Tibial artery (tissue), 4 donors: ENCODE measurements around the gene PRDM10.

Source experiments
- DNase-seq, 2 donors: peaks; one replicate each; pipeline ENCODE4 v3.0.0-alpha.2; 2019
- H3K27ac ChIP-seq, 2 donors: fragments of 200-600 bp; sonication (generic) in 1 of 2; 1 replicate in 1 of 2; 2 replicates in 1 of 2; pipeline ENCODE4 v1.5.1; 2018 to 2019; ENCODE audit warnings: mild to moderate bottlenecking in 1 of 2
- H3K27me3 ChIP-seq, 2 donors: fragments of 200-600 bp; sonication (generic) in 1 of 2; one replicate each; pipeline versions ENCODE4 v1.5.1 to v1.6.0; 2016 to 2019
- H3K36me3 ChIP-seq, 3 donors: fragments of 200-600 bp; sonication (generic) in 2 of 3; one replicate each; pipeline ENCODE4 v1.5.1; 2016 to 2019; ENCODE audit warnings: mild to moderate bottlenecking in 2 of 3
- H3K4me1 ChIP-seq, 4 donors: fragments of 200-600 bp; sonication (generic) in 2 of 4; 1 replicate in 3 of 4; 2 replicates in 1 of 4; pipeline ENCODE4 v1.5.1; 2016 to 2019
- H3K4me3 ChIP-seq, 2 donors: fragments of 200-600 bp; sonication (generic) in 1 of 2; 1 replicate in 1 of 2; 2 replicates in 1 of 2; pipeline ENCODE4 v1.5.1; 2018 to 2019; ENCODE audit warnings: mild to moderate bottlenecking in 2 of 2
- H3K9me3 ChIP-seq, 3 donors: fragments of 200-600 bp; sonication (generic) in 1 of 3; one replicate each; pipeline ENCODE4 v1.5.1; 2016 to 2019
- intact Hi-C: fragments of 100-400 bp; cut with DNase I; formaldehyde crosslinking; loops from one replicate; pipeline ENCODE4 v1.15.0; 2023; ENCODE audit warnings: low total_unique reads
- TF ChIP-seq, protein P1 (sequence below), 2 experiments: fragments of 200-600 bp in 1 of 2; fragments of 450-650 bp in 1 of 2; IDR thresholded peaks; one replicate each; pipeline ENCODE4 v1.5.1; 2017 to 2019; ENCODE audit warnings: antibody characterized with exemption in 2 of 2, mild to moderate bottlenecking in 1 of 2, moderate library complexity in 1 of 2

PRDM10 gene, protein sequence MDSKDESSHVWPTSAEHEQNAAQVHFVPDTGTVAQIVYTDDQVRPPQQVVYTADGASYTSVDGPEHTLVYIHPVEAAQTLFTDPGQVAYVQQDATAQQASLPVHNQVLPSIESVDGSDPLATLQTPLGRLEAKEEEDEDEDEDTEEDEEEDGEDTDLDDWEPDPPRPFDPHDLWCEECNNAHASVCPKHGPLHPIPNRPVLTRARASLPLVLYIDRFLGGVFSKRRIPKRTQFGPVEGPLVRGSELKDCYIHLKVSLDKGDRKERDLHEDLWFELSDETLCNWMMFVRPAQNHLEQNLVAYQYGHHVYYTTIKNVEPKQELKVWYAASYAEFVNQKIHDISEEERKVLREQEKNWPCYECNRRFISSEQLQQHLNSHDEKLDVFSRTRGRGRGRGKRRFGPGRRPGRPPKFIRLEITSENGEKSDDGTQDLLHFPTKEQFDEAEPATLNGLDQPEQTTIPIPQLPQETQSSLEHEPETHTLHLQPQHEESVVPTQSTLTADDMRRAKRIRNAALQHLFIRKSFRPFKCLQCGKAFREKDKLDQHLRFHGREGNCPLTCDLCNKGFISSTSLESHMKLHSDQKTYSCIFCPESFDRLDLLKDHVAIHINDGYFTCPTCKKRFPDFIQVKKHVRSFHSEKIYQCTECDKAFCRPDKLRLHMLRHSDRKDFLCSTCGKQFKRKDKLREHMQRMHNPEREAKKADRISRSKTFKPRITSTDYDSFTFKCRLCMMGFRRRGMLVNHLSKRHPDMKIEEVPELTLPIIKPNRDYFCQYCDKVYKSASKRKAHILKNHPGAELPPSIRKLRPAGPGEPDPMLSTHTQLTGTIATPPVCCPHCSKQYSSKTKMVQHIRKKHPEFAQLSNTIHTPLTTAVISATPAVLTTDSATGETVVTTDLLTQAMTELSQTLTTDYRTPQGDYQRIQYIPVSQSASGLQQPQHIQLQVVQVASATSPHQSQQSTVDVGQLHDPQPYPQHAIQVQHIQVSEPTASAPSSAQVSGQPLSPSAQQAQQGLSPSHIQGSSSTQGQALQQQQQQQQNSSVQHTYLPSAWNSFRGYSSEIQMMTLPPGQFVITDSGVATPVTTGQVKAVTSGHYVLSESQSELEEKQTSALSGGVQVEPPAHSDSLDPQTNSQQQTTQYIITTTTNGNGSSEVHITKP

DNA sequence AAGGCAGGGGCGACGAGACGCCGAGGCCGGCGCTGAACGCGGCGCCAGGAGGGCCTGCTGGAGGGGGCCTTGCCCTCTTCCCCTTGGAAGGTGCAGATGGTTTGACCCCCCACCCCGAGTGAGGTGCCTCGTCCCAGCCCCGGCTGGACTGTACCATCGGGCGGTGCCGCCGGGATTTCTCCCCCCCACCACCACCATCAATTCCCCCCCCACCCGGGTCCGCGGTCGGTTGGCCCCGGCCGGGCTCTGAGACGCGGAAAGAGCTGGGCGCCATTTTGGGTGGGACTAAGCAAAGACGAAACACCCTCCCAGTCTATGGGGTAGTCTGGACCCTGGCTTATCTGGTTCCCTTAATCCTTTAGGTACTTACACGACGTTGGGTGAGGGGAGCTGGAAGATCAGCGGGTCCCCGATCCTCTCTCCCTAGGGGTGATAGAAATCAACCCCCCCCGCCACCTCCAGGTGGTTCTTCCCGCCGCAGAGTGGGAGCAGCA, at the start of gene PRDM10:
TSS of gene PRDM10 (minus strand) at position 484 of the 494 bp plus-strand sequence. CDS start 41,871 bp downstream, outside the sequence.
- TF ChIP-seq, protein P1, sequence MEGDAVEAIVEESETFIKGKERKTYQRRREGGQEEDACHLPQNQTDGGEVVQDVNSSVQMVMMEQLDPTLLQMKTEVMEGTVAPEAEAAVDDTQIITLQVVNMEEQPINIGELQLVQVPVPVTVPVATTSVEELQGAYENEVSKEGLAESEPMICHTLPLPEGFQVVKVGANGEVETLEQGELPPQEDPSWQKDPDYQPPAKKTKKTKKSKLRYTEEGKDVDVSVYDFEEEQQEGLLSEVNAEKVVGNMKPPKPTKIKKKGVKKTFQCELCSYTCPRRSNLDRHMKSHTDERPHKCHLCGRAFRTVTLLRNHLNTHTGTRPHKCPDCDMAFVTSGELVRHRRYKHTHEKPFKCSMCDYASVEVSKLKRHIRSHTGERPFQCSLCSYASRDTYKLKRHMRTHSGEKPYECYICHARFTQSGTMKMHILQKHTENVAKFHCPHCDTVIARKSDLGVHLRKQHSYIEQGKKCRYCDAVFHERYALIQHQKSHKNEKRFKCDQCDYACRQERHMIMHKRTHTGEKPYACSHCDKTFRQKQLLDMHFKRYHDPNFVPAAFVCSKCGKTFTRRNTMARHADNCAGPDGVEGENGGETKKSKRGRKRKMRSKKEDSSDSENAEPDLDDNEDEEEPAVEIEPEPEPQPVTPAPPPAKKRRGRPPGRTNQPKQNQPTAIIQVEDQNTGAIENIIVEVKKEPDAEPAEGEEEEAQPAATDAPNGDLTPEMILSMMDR (IDR thresholded peaks at IDR 0.05): peak in 1 of 2 experiments; percentile 27
- no peaks in the 10 kb centered on the region for H3K36me3 ChIP-seq
- H3K27ac ChIP-seq: peak within 1 kb of the TSS; percentile 98 to 100
- intact Hi-C loops: loop anchor here (2.0 to 10.0 kb wide), 3 partner anchors 66 to 312 kb away; partner anchors contain the start of genes APLP2 and ZBTB44
- peaks cover 0 to 24% (median 18%) of the 10 kb centered on the region in 4 donors for H3K4me1 ChIP-seq
- H3K9me3 ChIP-seq: no peaks in the 10 kb centered on the region
- DNase-seq: peak; percentile 92 to 96
- no peaks in the 10 kb centered on the region for H3K27me3 ChIP-seq
- peak within 1 kb of the TSS; percentile 91 to 92 for H3K4me3 ChIP-seq

DNA sequence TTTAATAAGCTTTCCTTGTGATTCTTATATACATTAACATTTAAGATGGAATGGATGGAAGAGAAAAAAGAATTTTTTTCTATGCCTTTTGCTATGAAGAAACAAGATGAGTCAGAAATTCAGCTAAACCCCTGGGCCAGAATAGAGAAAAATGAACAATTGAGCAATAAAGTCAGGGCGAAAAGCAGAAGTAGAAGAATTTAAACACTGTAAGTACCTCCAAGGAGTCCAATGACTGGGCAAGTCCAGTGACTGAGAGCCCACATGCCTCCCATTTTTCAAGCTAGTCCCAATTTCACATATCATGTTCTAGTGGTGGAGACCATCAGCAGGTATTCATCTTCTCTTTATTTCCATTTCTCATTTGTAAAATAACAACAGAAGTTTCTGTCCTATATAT, 48.4 kb upstream of the PRDM10 start:
- H3K36me3 ChIP-seq: no peaks in the 10 kb centered on the region
- H3K27ac ChIP-seq: no peak overlapping the region
- no peaks in the 10 kb centered on the region for H3K27me3 ChIP-seq
- DNase-seq: no peak
- H3K9me3 ChIP-seq: no peaks in the 10 kb centered on the region
- TF ChIP-seq, protein P1 (IDR thresholded peaks at IDR 0.05): no peak
- H3K4me3 ChIP-seq: no peak overlapping the region
- intact Hi-C loops: no loop called here
- peaks cover 0 to 6% (median 0%) of the 10 kb centered on the region in 4 donors for H3K4me1 ChIP-seq

DNA sequence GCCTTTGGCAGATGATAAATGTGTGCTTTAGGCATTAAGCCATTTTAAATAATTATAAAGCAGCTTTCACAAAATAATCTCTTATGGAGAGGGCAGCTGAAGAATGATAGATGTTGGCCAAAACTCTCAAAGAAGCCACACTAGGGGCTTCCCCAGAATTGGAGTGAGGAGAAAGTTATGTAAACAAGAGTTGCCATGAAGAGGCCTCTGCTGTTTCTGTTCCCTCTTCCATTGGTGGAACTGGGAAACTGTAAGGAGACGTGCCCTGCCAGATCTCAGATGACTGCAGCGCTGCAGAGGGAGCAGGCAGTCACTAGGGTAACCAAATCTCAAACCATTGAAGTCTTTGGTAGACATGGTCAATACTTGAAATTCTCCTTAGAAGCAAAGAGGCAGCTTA, 47.6 kb upstream of the PRDM10 start:
- TF ChIP-seq, protein P1 (IDR thresholded peaks at IDR 0.05): no peak
- no peak for DNase-seq
- Histone ChIP-seq H3K27ac (no peak overlapping the region), H3K4me3 (no peak overlapping the region), H3K27me3 (no peaks in the 10 kb centered on the region), H3K4me1 (peaks cover 0 to 6% (median 0%) of the 10 kb centered on the region in 4 donors), H3K36me3 (no peaks in the 10 kb centered on the region), H3K9me3 (no peaks in the 10 kb centered on the region)
- intact Hi-C loops: no loop called here

DNA sequence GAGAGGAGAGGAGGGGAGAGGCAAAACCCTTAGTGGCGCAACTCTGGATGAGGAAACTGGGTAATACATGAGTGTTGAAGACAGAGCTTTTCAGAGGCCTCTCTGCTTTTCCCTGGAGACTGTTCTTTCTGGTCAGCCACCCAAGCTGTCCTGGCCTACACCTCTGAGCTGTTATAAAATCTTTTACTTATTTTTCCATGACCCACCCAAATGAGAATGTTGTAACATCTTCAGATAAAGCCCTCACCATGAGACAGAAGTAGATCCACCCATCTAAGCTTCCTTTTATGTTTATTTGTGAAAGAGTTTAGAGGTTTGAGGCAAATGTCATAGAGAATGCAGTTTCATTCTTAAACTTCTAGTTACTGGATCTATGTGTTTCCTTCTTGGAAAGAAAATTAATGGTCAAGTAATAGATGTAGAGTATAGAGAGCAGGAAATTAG, 46.7 kb upstream of the PRDM10 start:
- Histone ChIP-seq H3K9me3 (no peaks in the 10 kb centered on the region), H3K4me3 (no peak overlapping the region), H3K36me3 (no peaks in the 10 kb centered on the region), H3K27me3 (no peaks in the 10 kb centered on the region), H3K4me1 (peaks cover 0 to 6% (median 0%) of the 10 kb centered on the region in 4 donors), H3K27ac (no peak overlapping the region)
- TF ChIP-seq, protein P1 (IDR thresholded peaks at IDR 0.05): no peak
- intact Hi-C loops: no loop called here
- peak in 1 of 2 donors; percentile 45 for DNase-seq

DNA sequence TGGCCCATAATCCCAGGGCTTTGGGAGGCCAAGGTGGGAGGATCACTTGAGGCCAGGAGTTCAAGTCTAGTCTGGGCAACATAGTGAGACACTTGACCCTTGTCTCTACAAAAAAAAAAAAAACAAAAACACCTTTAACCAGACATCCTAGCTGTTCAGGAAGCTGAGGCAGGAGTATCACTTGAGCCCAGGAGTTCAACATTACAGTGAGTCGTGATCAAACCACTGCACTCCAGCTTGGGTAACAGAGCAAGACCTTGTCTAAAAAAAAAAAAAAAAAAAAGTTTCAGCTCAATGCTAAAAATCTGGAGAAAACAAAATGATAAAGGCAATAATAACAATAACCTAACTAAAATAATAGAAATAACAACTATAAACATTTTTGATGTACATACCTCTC, 44.5 kb upstream of the PRDM10 start:
- H3K4me3 ChIP-seq: no peak overlapping the region
- no peaks in the 10 kb centered on the region for H3K36me3 ChIP-seq
- peaks cover 0 to 6% (median 0%) of the 10 kb centered on the region in 4 donors for H3K4me1 ChIP-seq
- H3K27me3 ChIP-seq: peaks cover 0 to 6% of the 10 kb centered on the region in 2 donors
- H3K9me3 ChIP-seq: no peaks in the 10 kb centered on the region
- TF ChIP-seq, protein P1 (IDR thresholded peaks at IDR 0.05): no peak
- no peak for DNase-seq
- H3K27ac ChIP-seq: no peak overlapping the region
- intact Hi-C loops: no loop called here
